ENCODE results near the gene ZNF616. TPM values are rescaled to one million over a fixed set of nuclear protein-coding genes. Genes with fewer than 3 reads are reported as not detected.

The ZNF616 gene
- total RNA-seq, result 33.4 TPM

DNA sequence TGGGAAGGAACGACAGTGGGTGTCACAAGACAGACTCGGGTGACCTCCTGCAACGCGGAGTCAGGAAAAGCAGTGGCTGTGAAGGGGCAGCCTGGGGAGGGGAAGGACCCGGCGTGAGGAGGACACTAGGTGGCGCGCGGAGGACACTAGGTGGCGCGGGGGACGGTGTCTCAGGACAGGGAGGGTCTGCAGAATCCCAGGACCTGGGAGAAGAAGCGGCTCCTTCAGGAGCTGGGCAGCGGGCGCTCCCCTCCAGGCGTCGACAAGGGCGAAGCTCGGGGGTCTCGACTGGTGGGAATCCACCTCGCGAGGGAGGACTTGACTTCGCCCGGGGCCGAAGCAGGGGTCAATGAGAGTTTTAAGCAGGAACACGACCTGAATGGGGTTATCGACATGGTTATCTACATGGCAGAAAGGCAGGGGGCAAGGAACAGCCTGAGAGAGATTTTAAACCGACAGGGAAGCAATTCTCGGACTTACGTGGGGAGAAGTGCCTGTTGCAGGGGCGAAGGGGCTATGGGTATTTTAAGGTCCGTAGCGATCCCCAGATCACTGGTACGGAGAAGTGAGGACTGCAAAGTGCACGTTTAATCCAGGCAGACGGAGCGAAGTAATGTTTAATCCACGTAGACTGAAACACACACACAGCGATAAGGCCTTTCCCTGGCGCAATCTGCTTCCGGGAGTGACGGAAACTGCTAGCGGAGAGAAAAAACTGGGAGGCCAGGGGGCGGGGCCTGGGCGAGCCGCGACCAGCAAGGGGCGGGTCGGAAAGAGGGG lies at the start of gene ZNF616:
Gene ZNF616 (minus strand): TSS at position 687 of the 780 bp plus-strand sequence. CDS start 9,426 bp downstream, outside the sequence.
- peak; percentile 94 for DNase-seq

DNA sequence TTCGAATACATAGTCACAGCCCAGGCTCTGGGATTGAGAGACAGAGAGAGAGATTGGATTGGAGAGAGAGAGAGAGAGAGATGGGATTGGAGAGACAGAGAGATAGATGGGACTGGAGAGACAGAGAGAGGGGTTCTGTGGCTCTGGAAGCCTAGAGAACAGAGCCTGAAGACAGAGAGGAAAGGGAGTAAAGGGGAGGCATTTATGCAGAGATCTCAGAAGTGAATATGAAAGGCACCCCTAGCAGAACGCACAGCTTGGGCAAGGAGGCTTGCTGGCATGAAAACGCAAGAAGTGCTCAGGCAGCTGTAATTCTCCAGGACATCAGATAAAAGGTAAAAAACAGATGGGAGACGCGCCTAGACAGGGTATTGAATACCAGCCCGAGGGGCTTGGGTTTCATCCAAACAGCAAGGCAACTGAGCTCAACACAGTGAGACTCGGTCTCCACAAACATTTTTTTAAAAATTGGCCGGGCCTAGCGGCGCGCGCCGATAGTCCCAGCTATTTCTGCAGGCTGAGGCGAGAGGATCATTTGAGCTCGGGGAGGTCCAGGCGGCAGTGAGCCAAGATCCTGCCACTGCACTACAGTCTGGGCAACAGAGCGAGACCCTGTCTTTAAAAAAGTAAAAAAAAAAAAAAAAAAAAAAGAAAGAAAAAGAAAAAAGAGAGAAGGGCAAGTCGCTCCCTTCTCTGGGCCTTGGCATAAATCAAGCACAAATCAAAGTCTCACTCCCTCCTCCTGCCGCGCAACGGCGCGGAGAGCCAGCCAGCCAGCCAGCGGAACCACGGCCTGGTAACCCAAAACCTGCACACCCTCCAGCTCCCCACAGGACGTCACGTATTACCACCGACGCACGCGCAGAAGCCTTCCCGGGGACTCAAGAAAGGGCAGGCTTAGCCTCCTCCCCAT lies 49.3 kb upstream of the ZNF616 start:
- peak; percentile 45 for DNase-seq

- no peak for DNase-seq
These were observed 47.7 kb upstream of the ZNF616 start for GRCh38 chr19:52187407-52187806.

- no peak for DNase-seq
These were observed 36.8 kb upstream of the ZNF616 start for GRCh38 chr19:52176574-52176973.

DNA sequence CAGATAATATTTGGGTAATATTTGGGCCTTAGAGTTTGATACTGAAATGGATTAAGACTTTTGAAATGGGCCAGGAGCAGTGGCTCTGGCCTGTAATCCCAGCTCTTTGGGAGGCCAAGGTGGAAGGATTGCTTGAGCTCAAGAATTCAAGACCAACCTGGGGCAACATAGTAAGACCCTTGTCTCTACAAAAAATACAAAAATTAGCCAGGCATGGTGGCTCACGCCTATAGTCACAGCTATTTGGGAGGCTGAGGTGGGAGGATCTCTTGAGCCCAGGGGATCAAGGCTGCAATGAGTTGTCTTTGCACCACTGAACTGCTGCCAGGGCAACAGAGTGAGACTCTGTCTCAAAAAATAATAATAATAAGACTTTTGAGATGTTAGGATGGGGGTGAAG lies 32.6 kb upstream of the ZNF616 start:
- no peak for DNase-seq

DNA sequence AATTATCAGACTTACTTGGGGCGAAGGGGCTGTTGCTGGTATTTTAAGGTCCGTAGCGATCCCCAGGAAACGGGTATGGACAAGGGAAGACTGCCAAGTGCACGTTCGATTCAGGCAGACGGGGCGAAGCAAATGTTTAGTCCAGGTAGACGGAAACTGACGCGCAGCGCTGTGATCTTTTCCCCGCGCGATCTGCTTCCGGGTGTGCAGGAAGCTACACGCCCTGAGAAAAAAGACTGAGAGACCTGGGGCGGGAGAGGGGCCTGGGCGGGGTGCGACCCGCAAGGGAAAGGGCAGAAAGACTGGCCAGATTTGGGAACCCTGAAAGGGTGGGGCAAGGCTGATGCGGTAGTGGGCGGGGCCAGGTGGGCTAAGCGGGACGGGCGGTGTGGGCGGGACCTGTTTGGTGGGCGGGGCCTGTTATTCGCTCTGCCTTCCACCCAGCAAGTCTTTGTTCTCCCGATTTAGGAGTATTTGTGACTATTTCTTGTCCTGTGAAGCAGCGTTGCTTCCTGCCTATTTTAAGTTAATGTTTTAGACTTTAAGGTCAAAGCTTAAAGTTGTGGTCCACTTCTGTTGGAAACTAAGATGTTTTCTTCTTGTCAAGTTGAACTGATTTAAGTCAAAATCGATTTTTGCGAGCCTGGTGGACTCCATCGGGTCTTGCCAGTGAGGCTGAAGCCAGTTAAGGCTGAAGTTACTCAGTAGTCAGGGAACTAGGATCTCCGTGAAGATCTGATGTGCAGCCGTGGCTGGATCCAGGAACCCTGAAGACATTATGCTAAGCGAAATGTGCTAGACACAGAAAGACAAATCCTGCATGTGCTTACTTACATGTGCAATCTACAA lies 31.8 kb upstream of the ZNF616 start, which contains the start of gene ZNF836:
Gene ZNF836 (minus strand): TSS at position 301 of the 849 bp plus-strand sequence. CDS start 3,549 bp downstream, outside the sequence.
- DNase-seq, result peak; percentile 64

- DNase-seq, result no peak
These were observed 31.2 kb upstream of the ZNF616 start for GRCh38 chr19:52170863-52171320.

DNA sequence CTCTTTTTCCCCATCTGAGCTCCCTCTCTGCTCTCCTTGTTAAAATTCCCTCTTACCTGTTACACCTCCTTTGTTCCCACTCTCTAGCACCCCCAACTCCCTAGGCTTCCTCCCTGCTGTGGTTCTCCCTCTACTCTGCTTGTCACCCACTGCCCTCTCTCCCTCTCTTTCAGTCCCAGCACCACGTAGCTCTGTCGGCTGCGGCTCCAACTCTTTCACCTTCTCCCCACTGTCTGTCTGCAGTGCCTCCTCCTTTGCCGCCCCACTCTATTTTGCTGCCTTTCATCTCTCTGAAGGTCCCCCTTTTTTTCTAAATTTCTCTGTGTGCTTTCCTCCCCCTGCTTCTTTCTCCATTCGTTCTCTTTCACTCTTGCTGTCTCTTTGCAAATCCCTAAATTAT lies 30.6 kb upstream of the ZNF616 start:
- no peak for DNase-seq

DNA sequence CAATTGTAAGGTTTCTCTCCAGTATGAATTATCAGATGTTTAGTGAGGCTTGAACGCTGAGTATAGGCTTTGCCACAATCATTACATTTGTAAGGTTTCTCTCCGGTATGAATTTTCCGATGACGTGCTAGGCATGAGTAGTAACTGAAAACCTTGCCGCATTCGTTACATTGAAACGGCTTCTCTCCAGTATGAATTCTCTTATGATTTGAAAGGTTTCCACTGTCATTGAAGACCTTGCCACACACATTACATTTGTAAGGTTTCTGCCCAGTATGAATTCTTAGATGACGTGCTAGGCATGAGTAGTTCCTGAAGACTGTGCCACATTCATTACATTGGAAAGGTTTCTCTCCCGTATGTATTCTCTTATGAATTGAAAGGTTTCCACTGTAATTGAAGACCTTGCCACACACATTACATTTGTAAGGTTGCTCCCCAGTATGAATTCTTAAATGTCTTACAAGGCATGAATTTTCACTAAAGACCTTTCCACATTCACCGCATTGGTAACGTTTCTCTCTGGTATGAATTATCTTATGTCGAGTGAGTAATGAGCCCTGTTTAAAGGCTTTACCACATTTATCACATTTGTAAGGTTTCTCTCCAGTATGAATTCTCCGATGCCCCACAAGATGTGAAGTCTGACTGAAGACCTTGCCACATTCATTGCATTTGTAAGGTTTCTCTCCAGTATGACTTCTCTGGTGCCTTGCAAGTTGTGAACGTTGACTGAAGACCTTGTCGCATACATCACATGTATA lies 16.0 kb upstream of the ZNF616 start:
- DNase-seq, result no peak

GRCh38 chr19:52148256-52148655 lies 8.5 kb upstream of the ZNF616 start:
- DNase-seq, result no peak

DNA sequence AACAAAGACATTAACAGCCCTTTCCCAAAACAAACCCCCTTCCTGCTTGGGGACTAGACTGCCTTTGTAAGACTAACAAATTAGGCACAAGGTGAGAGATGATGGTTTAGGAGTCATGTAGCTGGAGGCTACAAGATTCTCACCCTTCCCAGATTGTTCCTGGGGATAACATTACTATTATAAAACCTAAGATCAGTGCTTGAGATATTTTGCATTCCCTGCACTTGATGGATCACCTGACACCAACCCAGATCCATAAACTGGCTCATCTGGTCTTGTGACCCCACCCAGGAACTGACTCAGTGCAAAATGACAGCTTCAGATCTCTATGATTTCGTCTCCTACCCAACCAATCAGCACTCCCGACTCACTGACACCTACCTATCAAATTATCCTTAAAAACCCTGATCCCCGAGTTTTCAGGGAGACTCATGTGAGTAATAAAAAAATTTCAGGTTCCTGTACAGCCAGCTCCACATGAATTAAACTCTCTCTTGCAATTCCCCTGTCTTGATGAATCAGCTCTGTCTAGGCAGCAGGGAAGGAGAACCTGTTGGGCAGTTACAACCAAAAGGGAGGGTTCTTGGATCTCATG lies 2.4 kb upstream of the ZNF616 start:
- no peak for DNase-seq

DNA sequence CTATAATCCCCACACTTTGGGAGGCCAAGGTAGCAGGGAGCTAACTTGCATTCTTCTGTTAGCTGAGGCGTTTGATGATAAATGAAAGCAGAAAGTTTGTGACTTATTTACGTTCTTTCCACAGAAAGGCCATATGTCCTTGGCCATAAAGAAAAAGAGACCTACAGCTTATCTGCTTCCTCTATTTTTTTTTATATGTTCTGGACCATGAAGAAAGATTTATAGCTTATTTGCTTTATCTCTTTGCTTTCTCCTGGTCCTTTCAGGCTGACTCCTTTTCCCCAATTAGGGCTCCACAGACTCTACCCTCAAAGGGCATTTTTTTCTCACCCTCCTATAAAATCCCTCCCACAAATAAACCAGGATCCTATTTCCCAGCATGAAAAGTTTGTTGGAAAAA lies 1.5 kb upstream of the ZNF616 start:
- DNase-seq, result no peak

- no peak for DNase-seq
These were observed 433 bp upstream of the ZNF616 start for GRCh38 chr19:52140032-52140710.

- DNase-seq, result no peak
These were observed 821 bp downstream of the ZNF616 start for GRCh38 chr19:52138983-52139251.

- no peak for DNase-seq
These were observed 1.3 kb downstream of the ZNF616 start for GRCh38 chr19:52138278-52138982.

- no peak for DNase-seq
These were observed 19.5 kb downstream of the ZNF616 start for GRCh38 chr19:52120286-52120685.

DNA sequence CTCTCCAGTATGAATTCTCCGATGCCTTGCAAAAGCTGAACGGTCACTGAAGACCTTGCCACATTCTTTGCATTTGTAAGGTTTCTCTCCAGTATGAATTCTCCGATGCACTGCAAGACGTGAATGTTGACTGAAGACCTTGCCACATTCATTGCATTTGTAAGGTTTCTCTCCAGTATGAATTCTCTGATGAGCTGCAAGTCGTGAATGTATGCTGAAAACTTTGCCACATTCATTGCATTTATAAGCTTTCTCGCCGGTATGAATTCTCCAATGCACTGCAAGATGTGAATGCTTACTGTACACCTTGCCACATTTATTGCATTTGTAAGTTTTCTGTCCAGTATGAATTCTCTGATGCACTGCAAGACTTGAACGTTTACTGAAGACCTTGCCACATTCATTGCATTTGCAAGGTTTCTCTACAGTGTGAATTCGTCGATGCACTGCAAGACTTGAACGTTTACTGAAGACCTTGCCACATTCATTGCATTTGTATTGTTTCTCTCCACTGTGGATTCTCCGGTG lies 24.1 kb downstream of the ZNF616 start:
- DNase-seq, result no peak

- no peak for DNase-seq
These were observed 25.0 kb downstream of the ZNF616 start for GRCh38 chr19:52114691-52115090.

GRCh38 chr19:52112624-52113023 lies 27.1 kb downstream of the ZNF616 start:
- DNase-seq, result no peak

DNA sequence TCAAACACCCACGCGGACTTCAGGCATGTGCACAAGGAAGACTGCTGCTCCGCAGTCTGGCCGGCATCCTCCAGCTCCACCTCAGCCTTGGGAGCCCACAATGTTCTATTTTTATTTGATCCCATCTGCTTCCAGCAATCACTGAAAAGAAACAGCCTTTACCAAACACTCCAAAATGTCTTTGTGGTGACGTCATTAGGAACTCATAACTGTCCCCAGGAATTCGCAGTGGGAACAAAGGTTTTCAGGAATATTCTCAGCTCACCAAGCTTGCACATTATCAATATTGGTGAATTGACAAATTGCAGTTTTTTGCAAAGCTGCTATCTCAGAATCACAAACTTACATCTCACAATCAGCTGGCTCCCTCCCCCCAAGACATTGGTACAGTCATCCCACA lies 29.0 kb downstream of the ZNF616 start:
- DNase-seq, result no peak
